ENCODE data around the gene HSD17B2.
A peak's percentile ranks its signal among the peaks of the same experiment; 100 is the strongest.
"Not testable (repeated sequence)": the region's sequence is repeated elsewhere in the genome, so short reads cannot be mapped to it uniquely, and the experiment has no call there.

The HSD17B2 gene

GRCh38 chr16:82034981-82035612, at the start of gene HSD17B2:
Gene HSD17B2 (plus strand): TSS chr16:82035253. CDS start chr16:82035425, 172 bp downstream.
- DNase-seq, result no peak

GRCh38 chr16:81987121-81987520, 47.9 kb upstream of the HSD17B2 start:
- no peak for DNase-seq

GRCh38 chr16:81987706-81988105, 47.3 kb upstream of the HSD17B2 start:
- DNase-seq, result no peak

- no peak for DNase-seq
Observed at GRCh38 chr16:81992859-81993258, 42.2 kb upstream of the HSD17B2 start.

GRCh38 chr16:81994485-81994884, 40.6 kb upstream of the HSD17B2 start:
- no peak for DNase-seq

- DNase-seq, result no peak
Observed at GRCh38 chr16:81995651-81996050, 39.4 kb upstream of the HSD17B2 start.

- no peak for DNase-seq
Observed at GRCh38 chr16:81996664-81997509, 38.2 kb upstream of the HSD17B2 start.

- DNase-seq, result no peak
Observed at GRCh38 chr16:81997738-81998137, 37.3 kb upstream of the HSD17B2 start.

GRCh38 chr16:82002831-82003230, 32.2 kb upstream of the HSD17B2 start:
- DNase-seq, result no peak

GRCh38 chr16:82004601-82005000, 30.5 kb upstream of the HSD17B2 start:
- DNase-seq, result no peak

- DNase-seq, result no peak
Observed at GRCh38 chr16:82005027-82005830, 29.8 kb upstream of the HSD17B2 start.

GRCh38 chr16:82006036-82006435, 29.0 kb upstream of the HSD17B2 start:
- no peak for DNase-seq

GRCh38 chr16:82007189-82007588, 27.9 kb upstream of the HSD17B2 start:
- DNase-seq, result no peak

- no peak for DNase-seq
Observed at GRCh38 chr16:82008957-82009592, 26.0 kb upstream of the HSD17B2 start.

- DNase-seq, result not testable (repeated sequence)
Observed at GRCh38 chr16:82009789-82010188, 25.3 kb upstream of the HSD17B2 start.

GRCh38 chr16:82010649-82011048, 24.4 kb upstream of the HSD17B2 start:
- no peak for DNase-seq

GRCh38 chr16:82011199-82011641, 23.8 kb upstream of the HSD17B2 start, which contains the start of gene SDR42E1:
Gene SDR42E1 (minus strand): TSS chr16:82011470. CDS start chr16:82000858, 10,612 bp downstream.
- DNase-seq, result peak; percentile 52

- DNase-seq, result no peak
Observed at GRCh38 chr16:82013139-82013538, 21.9 kb upstream of the HSD17B2 start.

GRCh38 chr16:82016263-82016662, 18.8 kb upstream of the HSD17B2 start:
- no peak for DNase-seq

GRCh38 chr16:82016964-82017363, 18.1 kb upstream of the HSD17B2 start:
- DNase-seq, result no peak

GRCh38 chr16:82017911-82018568, 17.0 kb upstream of the HSD17B2 start:
- DNase-seq, result no peak

- no peak for DNase-seq
Observed at GRCh38 chr16:82019535-82019934, 15.5 kb upstream of the HSD17B2 start.

All from right forelimb (tissue), 1 donor.